ENCODE results near the gene CNMD. TPM values are rescaled to one million over a fixed set of nuclear protein-coding genes. Genes with fewer than 3 reads are reported as not detected.

Gene CNMD
- total and polyA plus RNA-seq, 2 of the 8 experiments (the other 6 are each of a cell fraction or from before 2014, with no cell fraction given): 87.4 to 113 TPM

DNA sequence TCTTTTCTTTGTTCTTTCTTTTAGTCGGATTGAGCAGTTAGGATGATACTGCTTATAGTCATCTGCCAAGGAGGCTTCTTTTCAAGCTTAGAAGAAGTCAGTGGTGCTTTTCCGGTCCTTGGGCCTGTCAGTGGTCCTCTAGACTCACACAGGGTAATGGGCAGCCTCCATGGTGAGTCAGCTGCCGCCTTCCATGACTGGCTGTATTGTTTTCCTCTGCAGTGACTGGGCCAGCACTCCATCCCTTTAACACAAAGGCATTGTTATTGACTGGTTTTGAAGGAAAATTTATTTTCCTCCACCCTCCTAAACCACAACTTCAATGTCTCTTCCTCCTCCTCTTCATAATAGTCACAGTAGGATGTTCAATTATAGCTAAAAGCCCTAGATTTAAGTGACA lies 47.1 kb upstream of the CNMD start:
- H3K36me3 ChIP-seq (ENCODE audit: control insufficient read depth in 2 of 4, insufficient read depth in 4 of 4, low read length in 3 of 4): no peaks in the 10 kb centered on the region
- no peak overlapping the region for H2BK120ac ChIP-seq (replicated peaks; ENCODE audit: low read depth, low read length)
- H3K23ac ChIP-seq (ENCODE audit: insufficient read length): no peak overlapping the region
- WGBS, 2 experiments (ENCODE audit: extremely low coverage in 1 of 2, insufficient coverage in 1 of 2, insufficient read length in 1 of 2, insufficient replicate concordance in 2 of 2, low coverage in 1 of 2, low lambda C conversion rate in 2 of 2, missing lambda C conversion rate in 1 of 2): 91% methylated on average over 3 of the region's 3 CpGs; no CpG with 5 or more reads in 1 of the 2 experiments
- H3K14ac ChIP-seq (ENCODE audit: insufficient read length): no peak overlapping the region
- H3K4ac ChIP-seq (replicated peaks; ENCODE audit: insufficient read length, low read depth, low read length): no peak overlapping the region
- no peaks in the 10 kb centered on the region for H3K9me3 ChIP-seq (ENCODE audit: insufficient read depth in 2 of 2, low read depth in 1 of 2, low read length in 1 of 2)
- no peak overlapping the region for H2AFZ ChIP-seq (ENCODE audit: low read length)
- H3K4me1 ChIP-seq (replicated peaks in 1 of 4; ENCODE audit: control insufficient read depth in 3 of 4, insufficient read depth in 4 of 4, low read length in 3 of 4): peaks cover 0 to 4% (median 0%) of the 10 kb centered on the region in 4 experiments; a peak in 1 of 7 replicates
- no peak overlapping the region for H2BK12ac ChIP-seq (ENCODE audit: low read depth, low read length)
- no peak overlapping the region for H3K9ac ChIP-seq (replicated peaks in 1 of 4; ENCODE audit: extremely low read depth in 1 of 4, low read depth in 3 of 4, low read length in 3 of 4)
- H4K5ac ChIP-seq (ENCODE audit: insufficient read length, low read depth, low read length): no peak overlapping the region
- H3K4me3 ChIP-seq (ENCODE audit: extremely low read depth in 1 of 4, insufficient read depth in 2 of 4, low read depth in 3 of 4, low read length in 4 of 4): no peak overlapping the region
- no peak overlapping the region for H3K4me2 ChIP-seq (ENCODE audit: insufficient read depth in 1 of 2, low read depth in 2 of 2, low read length in 2 of 2)
- no peaks in the 10 kb centered on the region for H3K79me1 ChIP-seq (ENCODE audit: low read depth, low read length)
- FAIRE-seq (no peak), DNase-seq (ENCODE audit: low read depth in 1 of 2, low spot score in 2 of 2) (no peak)
- ChIA-PET POLR2A (ENCODE audit: partially characterized antibody) (no interaction called here), CTCF (ENCODE audit: partially characterized antibody) (interaction anchor here (1.0 to 1.4 kb wide), 5 partner anchors 22 to 122 kb away, joined by 3 to 5 read pairs (median 4); no protein-coding TSS in a partner anchor)
- no peaks in the 10 kb centered on the region for H3K23me2 ChIP-seq (ENCODE audit: low read depth, low read length)
- no peak overlapping the region for H3K18ac ChIP-seq (ENCODE audit: extremely low read depth, low read length)
- no peak overlapping the region for H2BK5ac ChIP-seq (ENCODE audit: low read depth, low read length)
- H3K27me3 ChIP-seq (replicated peaks in 1 of 4; ENCODE audit: control insufficient read depth in 3 of 4, extremely low read depth in 1 of 4, insufficient read depth in 3 of 4, low read length in 3 of 4): no peaks in the 10 kb centered on the region
- H3K27ac ChIP-seq (ENCODE audit: low read depth, low read length): no peak overlapping the region
- no peak overlapping the region for H2BK20ac ChIP-seq (ENCODE audit: low read length)
- no peak overlapping the region for H2BK15ac ChIP-seq (ENCODE audit: low read length)
- no peak overlapping the region for H4K91ac ChIP-seq (replicated peaks; ENCODE audit: insufficient read length, low read length)
- no peak overlapping the region for H2AK5ac ChIP-seq (ENCODE audit: low read depth, low read length)
- H3K56ac ChIP-seq (replicated peaks; ENCODE audit: insufficient read length, low read depth, low read length): no peak overlapping the region
- H4K8ac ChIP-seq (ENCODE audit: extremely low read depth, insufficient read depth, low read length): no peak overlapping the region
- H4K20me1 ChIP-seq (replicated peaks in 1 of 2; ENCODE audit: control insufficient read depth in 1 of 2, insufficient read depth in 2 of 2, low read length in 2 of 2): no peaks in the 10 kb centered on the region
- no peaks in the 10 kb centered on the region for H3K79me2 ChIP-seq (ENCODE audit: control insufficient read depth in 1 of 2, insufficient read depth in 2 of 2, low read length in 2 of 2)
- no peak for TF ChIP-seq USF2 (IDR thresholded peaks at IDR 0.05; ENCODE audit: low read length)
- no peak for TF ChIP-seq CBX5 (IDR thresholded peaks at IDR 0.05; ENCODE audit: low read depth, low read length)
- no peak for TF ChIP-seq CHD2 (IDR thresholded peaks at IDR 0.05; ENCODE audit: low read length)
- TF ChIP-seq EGR1 (IDR thresholded peaks at IDR 0.05; ENCODE audit: borderline replicate concordance, low read depth, low read length): no peak
- TF ChIP-seq YY1 (IDR thresholded peaks at IDR 0.05; ENCODE audit: low read depth, low read length): no peak

Data from H1 (cell line).